HL-60/S4 treated with retinoic acid at 250 ng/mL for 4 days and 3 days (cell line): ENCODE results near the gene EBF3.

ENCODE experiments used
- in situ Hi-C: fragments of 300-500 bp; cut with MboI; formaldehyde crosslinking; loops from 2 replicates; pipeline ENCODE4 v1.7.0; 2022; ENCODE audit warnings: low sequenced_read_pairs

EBF3 gene

GRCh38 chr10:129945526-129945925 lies 18.5 kb downstream of the EBF3 start:
- in situ Hi-C loops: no loop called here

- in situ Hi-C loops: no loop called here
These were observed 19.0 kb downstream of the EBF3 start for GRCh38 chr10:129945064-129945463.

- in situ Hi-C loops: no loop called here
These were observed 19.6 kb downstream of the EBF3 start for GRCh38 chr10:129944456-129944855.

GRCh38 chr10:129942936-129943715 lies 20.9 kb downstream of the EBF3 start:
- in situ Hi-C loops: no loop called here

GRCh38 chr10:129942391-129942790 lies 21.7 kb downstream of the EBF3 start:
- in situ Hi-C loops: no loop called here

GRCh38 chr10:129942019-129942277 lies 22.1 kb downstream of the EBF3 start:
- in situ Hi-C loops: no loop called here

DNA sequence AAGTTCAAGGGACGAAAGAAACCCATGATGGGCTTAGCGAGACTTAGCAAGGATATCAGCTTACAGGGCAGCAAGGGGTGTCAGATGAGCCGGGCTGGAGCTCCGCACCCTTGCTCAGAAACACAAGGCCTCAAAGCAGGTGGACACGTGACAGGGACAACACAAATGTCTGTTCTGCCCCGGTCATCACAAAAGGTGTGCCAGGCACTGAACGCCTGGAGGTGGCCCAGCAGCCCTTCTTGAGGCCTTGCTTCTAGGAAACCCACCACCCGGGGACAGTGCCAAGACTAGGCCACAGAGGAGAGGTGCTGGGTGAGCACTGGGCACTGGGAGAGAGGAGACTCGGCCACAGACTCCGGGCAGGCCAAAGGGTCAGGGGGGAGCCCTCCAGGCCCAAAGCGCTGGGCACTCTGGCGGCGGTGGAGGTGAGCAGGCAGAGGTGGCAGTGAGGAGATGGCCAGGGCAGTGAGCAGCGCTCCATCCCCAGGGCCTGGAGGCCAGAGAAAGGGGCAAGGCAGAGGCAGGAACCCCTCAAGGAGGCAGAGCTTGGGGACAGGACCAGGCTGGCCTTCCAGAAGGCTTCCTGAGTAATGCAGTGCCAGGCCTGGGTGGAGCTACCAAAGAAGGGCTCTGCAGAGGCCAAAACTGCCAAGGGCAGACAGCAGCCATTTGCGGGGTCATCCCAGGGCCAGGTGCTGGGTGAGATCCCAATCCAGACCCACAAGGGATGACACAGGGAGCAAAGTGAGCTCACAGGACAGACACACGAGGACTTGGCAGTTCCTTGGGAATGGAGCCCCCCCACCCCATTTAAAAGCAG lies 22.7 kb downstream of the EBF3 start:
- in situ Hi-C loops: no loop called here

DNA sequence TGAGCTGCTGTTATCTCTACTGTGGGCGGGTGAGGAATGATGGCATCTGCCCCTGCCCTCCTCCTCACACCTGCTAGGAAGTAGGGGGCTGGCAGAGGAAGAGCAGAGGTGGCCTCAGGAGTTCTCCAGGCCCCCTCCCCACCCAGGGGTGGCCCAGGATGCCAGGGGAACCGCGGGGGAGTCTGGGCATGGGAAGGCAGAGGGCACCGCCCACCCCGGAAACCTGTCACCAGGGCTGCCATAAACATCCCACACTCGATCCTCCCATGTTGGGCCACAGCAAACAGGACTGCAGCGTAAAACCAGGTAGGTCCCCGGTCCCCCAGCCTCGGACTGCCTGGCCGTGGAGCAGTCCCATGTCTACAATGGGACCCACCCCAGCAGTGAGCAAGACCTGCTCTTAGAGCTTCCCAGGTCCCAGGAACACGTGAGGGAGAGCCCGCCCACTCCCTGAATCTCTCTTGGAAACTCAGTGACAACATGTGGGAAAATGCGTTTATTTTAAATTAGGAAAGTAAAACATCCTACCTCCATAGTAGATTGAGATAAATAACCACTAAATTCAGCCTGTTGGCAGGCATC lies 23.4 kb downstream of the EBF3 start:
- in situ Hi-C loops: no loop called here

- in situ Hi-C loops: no loop called here
These were observed 24.4 kb downstream of the EBF3 start for GRCh38 chr10:129939416-129940275.

GRCh38 chr10:129938460-129938859 lies 25.6 kb downstream of the EBF3 start:
- in situ Hi-C loops: no loop called here

GRCh38 chr10:129937351-129937751 lies 26.7 kb downstream of the EBF3 start:
- in situ Hi-C loops: no loop called here

GRCh38 chr10:129936923-129937300 lies 27.2 kb downstream of the EBF3 start:
- in situ Hi-C loops: no loop called here

DNA sequence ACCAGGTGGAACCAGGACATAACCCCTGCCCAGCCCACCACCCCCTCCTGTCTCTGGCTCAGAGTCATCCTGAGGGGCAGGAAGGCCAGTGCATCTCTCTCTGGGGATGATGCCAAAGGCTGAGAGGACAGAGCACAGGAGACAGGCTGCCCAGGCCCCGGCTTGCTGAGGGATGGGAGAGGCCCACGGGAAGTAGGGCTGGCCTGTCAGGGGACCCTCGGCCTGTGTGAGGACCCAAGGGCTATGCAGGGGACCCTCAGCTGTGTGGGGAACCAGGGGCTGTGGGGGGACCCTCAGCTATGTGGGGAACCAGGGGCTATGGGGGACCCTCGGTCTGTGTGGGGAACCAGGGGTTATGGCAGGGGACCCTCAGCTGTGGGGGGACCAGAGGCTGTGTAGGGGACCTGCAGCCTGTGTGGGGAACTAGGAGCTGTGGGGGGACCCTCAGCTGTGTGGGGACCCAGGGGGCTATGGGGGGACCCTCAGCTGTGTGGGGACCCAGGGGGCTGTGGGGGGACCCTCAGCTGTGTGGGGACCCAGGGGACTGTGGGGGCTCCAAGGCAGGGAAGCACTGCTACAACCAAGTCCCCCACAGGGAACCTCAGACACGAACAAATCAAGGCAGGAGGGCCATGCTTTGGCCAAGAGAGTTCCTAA lies 27.7 kb downstream of the EBF3 start:
- in situ Hi-C loops: no loop called here

- in situ Hi-C loops: no loop called here
These were observed 28.3 kb downstream of the EBF3 start for GRCh38 chr10:129935867-129936152.

GRCh38 chr10:129935102-129935866 lies 28.8 kb downstream of the EBF3 start:
- in situ Hi-C loops: no loop called here

- in situ Hi-C loops: no loop called here
These were observed 29.7 kb downstream of the EBF3 start for GRCh38 chr10:129934196-129934925.

- in situ Hi-C loops: no loop called here
These were observed 30.5 kb downstream of the EBF3 start for GRCh38 chr10:129933456-129934092.

DNA sequence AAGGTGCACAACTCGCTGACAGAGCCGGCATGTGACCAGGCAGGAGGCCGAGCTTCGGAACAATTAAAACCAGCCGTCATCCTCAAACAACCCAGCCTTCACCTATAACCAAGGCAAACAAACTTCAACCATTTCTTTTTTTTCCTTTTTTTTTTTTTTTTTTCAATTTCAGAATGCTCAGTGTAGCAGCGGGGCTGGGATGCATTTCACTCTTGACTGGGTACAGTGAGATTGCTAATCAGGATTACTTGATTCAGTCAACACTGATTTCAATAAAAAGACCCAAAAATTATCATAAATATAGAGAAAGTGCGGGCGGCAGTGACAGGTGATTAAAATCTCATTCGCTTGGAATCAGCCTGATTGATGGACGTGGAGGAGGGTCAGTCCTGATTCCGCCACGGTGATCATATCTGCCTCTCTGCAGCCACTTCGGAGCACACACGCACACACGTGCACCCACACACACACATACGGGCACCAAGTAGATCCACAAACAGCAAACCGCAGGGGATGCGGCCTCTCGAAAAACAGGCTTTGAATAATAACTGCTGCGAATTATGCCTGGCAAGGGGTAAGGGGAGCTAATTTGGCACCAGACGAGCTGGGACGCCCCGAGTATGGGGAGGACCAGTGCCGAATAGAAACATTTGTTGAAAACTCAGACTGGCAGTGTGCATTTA lies 31.2 kb downstream of the EBF3 start:
- in situ Hi-C loops: no loop called here
